Activated T-cell treated with anti-CD3 and anti-CD28 coated beads for 4 hours (primary cell): ENCODE data around the gene C11orf86.
"Not testable (repeated sequence)": the region's sequence is repeated elsewhere in the genome, so short reads cannot be mapped to it uniquely, and the experiment has no call there.

ENCODE experiments used
- DNase-seq: peaks from one replicate; pipeline ENCODE4 v3.0.0-alpha.2; 2020

Gene C11orf86, protein sequence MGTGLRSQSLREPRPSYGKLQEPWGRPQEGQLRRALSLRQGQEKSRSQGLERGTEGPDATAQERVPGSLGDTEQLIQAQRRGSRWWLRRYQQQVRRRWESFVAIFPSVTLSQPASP

GRCh38 chr11:66974724-66975404 is at the start of gene C11orf86:
Gene C11orf86 (plus strand): TSS chr11:66975304. CDS start chr11:66975363, 59 bp downstream.
- no peak for DNase-seq

GRCh38 chr11:66929753-66930152 is 45.4 kb upstream of the C11orf86 start:
- DNase-seq: no peak

DNA sequence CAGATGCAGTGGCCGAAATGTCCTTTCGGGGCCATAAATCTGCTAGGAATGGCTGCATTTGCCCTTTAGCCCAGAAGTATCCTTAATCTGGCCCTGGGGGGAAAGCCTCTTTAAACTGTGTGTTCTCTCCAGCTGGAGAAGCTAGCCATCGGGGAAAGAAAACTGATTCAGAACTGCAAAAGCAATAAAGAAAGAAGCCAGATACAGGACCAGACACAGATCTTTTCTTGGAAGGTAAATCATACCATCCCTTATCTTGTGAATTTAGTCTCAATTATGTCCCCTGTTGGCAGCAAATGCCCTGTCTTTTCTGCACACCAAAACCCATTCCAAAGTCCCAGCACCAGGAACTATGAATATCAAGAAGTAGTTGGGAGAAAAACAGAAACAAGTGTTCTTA is 42.6 kb upstream of the C11orf86 start:
- DNase-seq: no peak

DNA sequence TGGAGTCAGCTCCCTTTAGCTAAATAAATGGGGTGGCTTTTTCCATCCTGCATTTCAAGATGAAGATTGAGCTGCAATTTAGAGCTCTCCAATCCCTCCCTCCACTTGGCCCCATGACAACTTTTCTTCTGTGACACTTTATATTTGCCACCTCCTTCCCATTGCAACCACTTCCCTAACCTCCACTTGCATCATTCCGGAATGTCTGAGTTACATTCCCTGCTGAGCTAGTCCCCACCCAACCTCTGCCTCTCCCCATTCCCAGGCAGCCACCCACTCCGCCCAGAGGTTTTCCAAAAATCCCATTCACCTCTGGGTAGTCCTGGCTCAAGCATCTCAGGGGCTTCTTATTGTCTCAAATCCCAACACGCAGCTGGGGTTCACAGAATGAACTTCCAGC is 41.6 kb upstream of the C11orf86 start:
- no peak for DNase-seq

GRCh38 chr11:66934950-66935779 is 39.9 kb upstream of the C11orf86 start:
- DNase-seq: no peak

- no peak for DNase-seq
Observed at GRCh38 chr11:66936311-66936711, 38.8 kb upstream of the C11orf86 start.

DNA sequence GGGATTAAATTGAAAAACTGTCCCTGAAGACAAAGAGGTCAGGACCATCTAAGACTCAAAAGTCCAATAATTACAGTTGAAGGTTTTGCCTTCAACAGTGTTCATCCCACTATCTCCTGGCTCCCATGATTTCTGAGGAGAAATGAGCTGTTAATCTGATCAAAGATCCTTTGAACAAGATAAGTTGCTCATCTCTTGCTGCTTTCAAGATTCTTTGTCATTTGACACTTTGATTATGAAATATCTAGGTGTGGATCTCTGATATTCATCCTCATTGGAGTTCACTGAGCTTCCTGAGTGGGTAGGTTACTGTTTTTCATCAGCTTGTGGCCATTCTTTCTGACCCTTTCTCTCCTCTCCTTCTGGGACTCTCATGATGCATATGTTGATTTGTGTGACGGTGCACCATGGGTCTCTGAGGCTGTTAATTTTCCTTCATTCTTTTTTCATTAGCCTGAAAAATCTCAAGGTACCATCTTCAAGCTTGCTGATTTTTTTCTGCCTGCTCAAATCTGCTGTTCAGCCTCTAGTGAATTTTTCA is 37.8 kb upstream of the C11orf86 start:
- DNase-seq: no peak

DNA sequence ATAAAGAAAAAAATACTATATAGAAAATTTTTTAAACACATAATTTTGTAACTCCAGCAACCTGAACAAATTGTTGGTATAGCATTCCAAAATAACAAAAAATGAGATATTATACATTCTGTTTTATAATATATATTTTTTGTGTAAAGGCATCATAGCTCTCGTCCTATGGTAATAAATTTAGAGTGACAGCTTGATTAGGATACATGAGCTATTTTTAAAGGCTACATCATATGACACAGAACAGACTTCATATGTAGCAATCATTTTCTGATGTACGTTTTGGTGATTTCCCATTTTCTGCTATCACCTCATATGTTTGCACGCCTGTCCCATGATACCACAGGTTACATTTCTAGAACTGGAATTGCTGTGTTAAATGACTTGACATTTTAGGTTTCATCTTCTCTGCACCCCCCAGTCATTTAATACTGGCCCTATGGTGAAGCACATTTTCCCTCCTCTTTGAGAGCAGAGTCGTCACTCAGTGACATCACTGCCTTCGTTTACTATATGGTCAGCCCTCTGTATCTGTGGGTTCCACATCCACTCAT is 36.4 kb upstream of the C11orf86 start:
- DNase-seq: no peak

DNA sequence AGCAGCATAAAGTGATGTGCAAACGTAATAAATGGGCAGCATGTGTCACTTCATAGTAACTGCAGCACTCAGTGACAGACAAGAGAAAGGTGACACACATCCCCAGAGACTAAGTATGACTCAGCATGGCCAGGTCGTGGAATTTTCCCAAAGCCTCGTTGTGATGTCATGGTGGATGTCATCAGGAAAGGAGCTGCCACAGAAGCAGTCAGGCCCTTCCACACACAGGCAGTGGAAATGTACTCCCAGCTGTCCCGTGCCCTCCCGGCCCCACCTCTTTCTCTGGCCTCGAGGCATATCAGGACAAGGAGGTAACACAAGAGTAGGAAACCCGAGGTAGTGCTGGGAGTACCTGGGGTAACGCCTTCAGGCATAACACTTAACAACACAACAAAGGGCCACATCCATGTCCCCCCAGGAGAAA is 25.0 kb upstream of the C11orf86 start:
- DNase-seq: no peak

- DNase-seq: no peak
Observed at GRCh38 chr11:66951135-66951534, 24.0 kb upstream of the C11orf86 start.

- no peak for DNase-seq
Observed at GRCh38 chr11:66951927-66952337, 23.2 kb upstream of the C11orf86 start.

- no peak for DNase-seq
Observed at GRCh38 chr11:66953081-66953833, 21.8 kb upstream of the C11orf86 start.

GRCh38 chr11:66956689-66957290 is 18.3 kb upstream of the C11orf86 start:
- no peak for DNase-seq

DNA sequence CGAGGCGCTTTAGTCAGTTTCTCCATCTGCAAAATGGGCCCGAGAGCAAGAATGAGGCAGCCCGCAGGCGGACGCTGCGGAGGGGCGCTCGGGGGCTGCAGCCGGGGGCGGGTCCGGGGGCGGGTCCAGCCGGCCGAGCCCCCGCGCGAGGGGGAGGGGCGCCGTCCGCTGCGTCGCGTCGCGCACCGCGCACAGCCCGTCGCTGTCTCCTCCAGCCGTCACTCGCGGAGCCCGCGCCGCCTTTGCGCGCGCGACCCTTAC is 17.2 kb upstream of the C11orf86 start:
- DNase-seq: no peak

GRCh38 chr11:66958232-66958955 is 16.7 kb upstream of the C11orf86 start, which contains the start of gene PC:
Gene PC (minus strand): TSS chr11:66958383. CDS start chr11:66872159, 86,224 bp downstream.
- DNase-seq: peak; percentile 93

GRCh38 chr11:66958956-66959274 is 16.2 kb upstream of the C11orf86 start:
- DNase-seq: peak; percentile 11

DNA sequence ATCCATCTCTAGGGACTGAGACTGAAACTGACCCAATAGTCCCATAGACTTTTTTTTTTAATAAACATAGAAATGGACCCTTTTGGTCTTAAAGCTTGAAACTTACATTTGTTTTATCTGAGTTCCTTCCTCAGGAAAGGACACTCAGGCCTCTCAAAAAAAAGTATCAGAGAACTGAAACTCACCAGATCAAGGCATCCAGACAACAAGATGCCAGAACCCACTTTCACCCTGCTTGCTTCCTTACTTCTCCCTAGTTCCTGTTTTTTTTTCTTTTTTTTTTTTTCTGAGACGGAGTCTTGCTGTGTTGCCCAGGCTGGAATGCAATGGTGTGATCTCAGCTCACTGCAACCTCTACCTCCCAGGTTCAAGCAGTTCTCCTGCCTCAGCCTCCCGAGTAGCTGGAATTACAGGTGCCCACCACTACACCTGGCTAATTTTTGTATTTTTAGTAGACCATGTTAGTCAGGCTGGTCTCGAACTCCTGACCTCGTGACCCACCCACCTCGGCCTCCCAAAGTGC is 13.4 kb upstream of the C11orf86 start:
- not testable (repeated sequence) for DNase-seq

DNA sequence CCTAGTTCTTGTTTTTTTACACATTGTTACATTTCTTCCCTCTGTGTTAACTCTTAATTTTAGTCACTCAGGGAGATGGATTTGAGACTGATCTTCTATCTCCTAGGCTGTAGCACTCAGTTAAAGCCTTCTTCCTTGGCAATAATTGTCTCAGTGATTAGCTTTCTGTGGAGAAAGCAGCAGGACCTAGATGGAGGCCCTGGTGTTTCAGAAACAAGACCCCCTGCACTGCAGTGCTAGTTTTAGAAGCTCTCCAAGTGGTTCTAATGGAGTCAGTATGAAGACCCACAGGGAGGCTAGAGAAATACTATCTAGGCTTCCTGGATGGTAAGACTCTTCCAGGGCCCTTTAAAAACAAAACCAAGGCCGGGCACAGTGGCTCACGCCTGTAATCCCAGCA is 12.9 kb upstream of the C11orf86 start:
- DNase-seq: no peak

DNA sequence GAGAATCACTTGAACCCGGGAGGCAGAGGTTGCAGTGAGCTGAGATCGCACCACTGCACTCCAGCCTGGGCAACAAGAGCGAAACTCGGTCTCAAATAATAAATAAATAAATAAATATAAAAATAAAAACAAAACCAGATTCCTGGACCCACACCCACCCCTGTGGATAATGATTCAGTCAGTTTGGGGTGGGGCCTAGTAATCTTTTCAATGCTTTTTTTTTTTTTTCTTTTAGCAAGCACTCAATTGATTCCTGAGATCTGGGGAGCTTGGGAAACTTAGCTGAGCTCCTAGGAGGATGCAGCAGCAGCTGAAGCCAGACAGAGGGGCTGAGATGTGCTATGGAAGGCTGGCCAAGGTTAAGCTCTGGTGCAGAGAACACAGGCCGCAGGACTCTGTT is 12.3 kb upstream of the C11orf86 start:
- DNase-seq: no peak

DNA sequence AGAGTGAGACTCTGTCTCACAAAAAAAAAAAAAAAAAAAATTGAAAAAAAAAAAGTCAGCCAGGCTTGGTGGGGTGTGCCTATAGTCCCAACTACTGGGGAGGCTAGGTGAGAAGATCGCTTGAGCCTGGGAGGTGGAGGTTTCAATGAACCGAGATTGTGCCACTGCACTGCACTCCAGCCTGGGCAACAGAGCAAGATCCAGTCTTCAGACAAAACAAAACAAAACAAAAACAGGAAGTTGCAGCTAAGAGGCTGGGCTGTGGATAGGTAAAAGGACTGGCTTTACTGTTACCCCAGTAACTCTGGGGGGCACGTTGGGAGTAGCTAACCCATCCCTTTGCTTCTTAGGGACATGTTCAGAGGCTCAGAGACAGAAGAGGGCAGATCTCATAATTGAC is 10.6 kb upstream of the C11orf86 start:
- no peak for DNase-seq

GRCh38 chr11:66966351-66966750 is 8.8 kb upstream of the C11orf86 start:
- DNase-seq: no peak
